Breast epithelium (tissue), 4 donors: ENCODE results near the gene ASB8. TPM values are rescaled to one million over a fixed set of nuclear protein-coding genes. Genes with fewer than 3 reads are reported as not detected.

Source experiments
- DNase-seq, 2 donors: peaks; one replicate each; pipeline ENCODE4 v3.0.0-alpha.2; 2019; ENCODE audit warnings: low spot score in 2 of 2
- H3K27ac ChIP-seq, 2 donors: fragments of 200-600 bp; sonication (generic) in 1 of 2; one replicate each; pipeline ENCODE4 v1.5.1; 2016 to 2019; ENCODE audit warnings: mild to moderate bottlenecking in 1 of 2
- H3K27me3 ChIP-seq, 2 donors: fragments of 200-600 bp; sonication (generic) in 1 of 2; one replicate each; pipeline versions ENCODE4 v1.5.1 to v1.6.0; 2017 to 2019; ENCODE audit warnings: control low read depth in 1 of 2, mild to moderate bottlenecking in 1 of 2
- H3K36me3 ChIP-seq: fragments of 200-600 bp; one replicate; pipeline ENCODE4 v1.5.1; 2019
- H3K4me1 ChIP-seq, 2 donors: fragments of 200-600 bp; sonication (generic); one replicate each; pipeline ENCODE4 v1.5.1; 2016 to 2019; ENCODE audit warnings: control low read depth in 1 of 2
- H3K4me3 ChIP-seq, 3 donors: fragments of 200-600 bp; sonication (generic); 1 replicate in 2 of 3; 2 replicates in 1 of 3; pipeline ENCODE4 v1.5.1; 2016 to 2019; ENCODE audit warnings: mild to moderate bottlenecking in 3 of 3, moderate library complexity in 2 of 3
- H3K9me3 ChIP-seq, 2 donors: fragments of 200-600 bp; sonication (generic) in 1 of 2; one replicate each; pipeline ENCODE4 v1.5.1; 2016 to 2019; ENCODE audit warnings: control low read depth in 1 of 2
- CTCF ChIP-seq, 3 donors: fragments of 450-650 bp; IDR thresholded peaks; one replicate each; pipeline ENCODE4 v1.5.1; 2016 to 2017; ENCODE audit warnings: antibody characterized with exemption in 3 of 3, mild to moderate bottlenecking in 3 of 3, moderate library complexity in 3 of 3
- POLR2A ChIP-seq: fragments of 450-650 bp; IDR thresholded peaks from one replicate; pipeline ENCODE4 v1.6.1; 2016; ENCODE audit warnings: antibody characterized with exemption, mild to moderate bottlenecking, moderate library complexity
- POLR2AphosphoS5 ChIP-seq, 3 donors: sonication (generic); formaldehyde crosslinking; IDR thresholded peaks; one replicate each; pipeline ENCODE4 v1.6.1; 2017; ENCODE audit warnings: antibody characterized with exemption in 3 of 3
- intact Hi-C: fragments of 100-400 bp; cut with DNase I; formaldehyde crosslinking; loops from one replicate; pipeline ENCODE4 v1.15.1; 2023; ENCODE audit warnings: low total_unique reads
- total RNA-seq, 3 donors: library from RNA; depleted of rRNA; stranded (reverse); fragments of >200 nt; gene quantifications; one replicate each; pipeline ENCODE4 v1.1.0, GENCODE V29; 2016

ASB8 gene
- total RNA-seq, 3 donors from 2014 or later: 20.6 to 37.2 (median 30.6) TPM

- no peak overlapping the region for H3K27ac ChIP-seq
- intact Hi-C loops: no loop called here
- peak in 1 of 2 donors; percentile 65 for DNase-seq
- H3K27me3 ChIP-seq: peaks cover 0 to 2% of the 10 kb centered on the region in 2 donors
- H3K36me3 ChIP-seq: no peaks in the 10 kb centered on the region
- H3K9me3 ChIP-seq: no peaks in the 10 kb centered on the region
- H3K4me3 ChIP-seq: no peak overlapping the region
- TF ChIP-seq POLR2A: no peak
- peak; percentile 79 to 85 (median 79) for TF ChIP-seq CTCF (IDR thresholded peaks at IDR 0.05)
- no peak for TF ChIP-seq POLR2AphosphoS5 (IDR thresholded peaks at IDR 0.05)
- no peaks in the 10 kb centered on the region for H3K4me1 ChIP-seq
Observed at GRCh38 chr12:48189331-48190125, 32.2 kb upstream of the ASB8 start.

GRCh38 chr12:48187916-48188695 is 30.8 kb upstream of the ASB8 start:
- H3K36me3 ChIP-seq: no peaks in the 10 kb centered on the region
- TF ChIP-seq POLR2A (no peak), CTCF (IDR thresholded peaks at IDR 0.05) (no peak)
- DNase-seq: no peak
- intact Hi-C loops: no loop called here
- H3K4me3 ChIP-seq: no peak overlapping the region
- H3K27ac ChIP-seq: no peak overlapping the region
- peaks cover 0 to 6% of the 10 kb centered on the region in 2 donors for H3K4me1 ChIP-seq
- H3K27me3 ChIP-seq: peaks cover 2 to 13% of the 10 kb centered on the region in 2 donors
- H3K9me3 ChIP-seq: no peaks in the 10 kb centered on the region

GRCh38 chr12:48185181-48185919 is 28.0 kb upstream of the ASB8 start:
- TF ChIP-seq POLR2A: no peak
- no peak for TF ChIP-seq POLR2AphosphoS5 (IDR thresholded peaks at IDR 0.05)
- intact Hi-C loops: no loop called here
- Histone ChIP-seq H3K36me3 (no peaks in the 10 kb centered on the region), H3K9me3 (no peaks in the 10 kb centered on the region), H3K4me1 (peaks cover 0 to 6% of the 10 kb centered on the region in 2 donors), H3K4me3 (no peak overlapping the region), H3K27ac (no peak overlapping the region), H3K27me3 (peaks cover 2 to 27% of the 10 kb centered on the region in 2 donors)
- DNase-seq: no peak

GRCh38 chr12:48184549-48184922 is 27.2 kb upstream of the ASB8 start:
- no peak overlapping the region for H3K27ac ChIP-seq
- H3K27me3 ChIP-seq: peaks cover 2 to 27% of the 10 kb centered on the region in 2 donors
- DNase-seq: no peak
- H3K4me1 ChIP-seq: peaks cover 0 to 6% of the 10 kb centered on the region in 2 donors
- no peak for TF ChIP-seq POLR2A
- no peak for TF ChIP-seq CTCF (IDR thresholded peaks at IDR 0.05)
- TF ChIP-seq POLR2AphosphoS5 (IDR thresholded peaks at IDR 0.05): no peak
- intact Hi-C loops: no loop called here
- H3K9me3 ChIP-seq: no peaks in the 10 kb centered on the region
- H3K4me3 ChIP-seq: peak overlapping the region in 2 of 3 donors; percentile 65 to 88
- no peaks in the 10 kb centered on the region for H3K36me3 ChIP-seq

- Histone ChIP-seq H3K4me1 (peaks cover 0 to 6% of the 10 kb centered on the region in 2 donors), H3K4me3 (peak overlapping the region; percentile 59 to 88 (median 65)), H3K9me3 (no peaks in the 10 kb centered on the region), H3K27me3 (peaks cover 2 to 27% of the 10 kb centered on the region in 2 donors), H3K36me3 (no peaks in the 10 kb centered on the region), H3K27ac (peak overlapping the region in 1 of 2 donors; percentile 75)
- TF ChIP-seq POLR2A (no peak), CTCF (IDR thresholded peaks at IDR 0.05) (no peak), POLR2AphosphoS5 (IDR thresholded peaks at IDR 0.05) (no peak)
- intact Hi-C loops: no loop called here
- DNase-seq: no peak
Observed at GRCh38 chr12:48183876-48184548, 26.7 kb upstream of the ASB8 start.
